ENCODE data around the gene NR1D1.
A peak's percentile ranks its signal among the peaks of the same experiment; 100 is the strongest.

The NR1D1 gene

GRCh38 chr17:40089077-40089895, 11.1 kb downstream of the NR1D1 start:
- Histone ChIP-seq H3K4me1 (ENCODE audit: control insufficient read depth in 2 of 2, insufficient read depth in 2 of 2, low read length in 2 of 2) (no peaks in the 10 kb centered on the region), H3K9me3 (ENCODE audit: control insufficient read depth in 2 of 2, low read length in 2 of 2) (no peaks in the 10 kb centered on the region), H3K36me3 (ENCODE audit: control insufficient read depth in 2 of 2, insufficient read depth in 2 of 2, low read length in 2 of 2) (peaks cover 53 to 63% of the 10 kb centered on the region in 2 donors), H3K27ac (ENCODE audit: low read depth in 2 of 2, low read length in 2 of 2) (no peak overlapping the region), H3K9ac (ENCODE audit: low read depth in 1 of 2, low read length in 2 of 2) (no peak overlapping the region), H3K27me3 (ENCODE audit: control insufficient read depth in 2 of 2, insufficient read depth in 2 of 2, low read length in 2 of 2) (no peaks in the 10 kb centered on the region), H3K4me3 (ENCODE audit: low read length in 2 of 2) (no peak overlapping the region)

GRCh38 chr17:40087903-40088718, 12.3 kb downstream of the NR1D1 start:
- Histone ChIP-seq H3K36me3 (ENCODE audit: control insufficient read depth in 2 of 2, insufficient read depth in 2 of 2, low read length in 2 of 2) (peaks cover 51 to 61% of the 10 kb centered on the region in 2 donors), H3K4me1 (ENCODE audit: control insufficient read depth in 2 of 2, insufficient read depth in 2 of 2, low read length in 2 of 2) (no peaks in the 10 kb centered on the region), H3K9me3 (ENCODE audit: control insufficient read depth in 2 of 2, low read length in 2 of 2) (no peaks in the 10 kb centered on the region), H3K27ac (ENCODE audit: low read depth in 2 of 2, low read length in 2 of 2) (no peak overlapping the region), H3K4me3 (ENCODE audit: low read length in 2 of 2) (no peak overlapping the region), H3K27me3 (ENCODE audit: control insufficient read depth in 2 of 2, insufficient read depth in 2 of 2, low read length in 2 of 2) (no peaks in the 10 kb centered on the region), H3K9ac (ENCODE audit: low read depth in 1 of 2, low read length in 2 of 2) (no peak overlapping the region)

- H3K27ac ChIP-seq (ENCODE audit: low read depth in 2 of 2, low read length in 2 of 2): no peak overlapping the region
- H3K4me1 ChIP-seq (ENCODE audit: control insufficient read depth in 2 of 2, insufficient read depth in 2 of 2, low read length in 2 of 2): no peaks in the 10 kb centered on the region
- H3K27me3 ChIP-seq (ENCODE audit: control insufficient read depth in 2 of 2, insufficient read depth in 2 of 2, low read length in 2 of 2): no peaks in the 10 kb centered on the region
- no peak overlapping the region for H3K4me3 ChIP-seq (ENCODE audit: low read length in 2 of 2)
- H3K9me3 ChIP-seq (ENCODE audit: control insufficient read depth in 2 of 2, low read length in 2 of 2): no peaks in the 10 kb centered on the region
- peaks cover 49 to 58% of the 10 kb centered on the region in 2 donors for H3K36me3 ChIP-seq (ENCODE audit: control insufficient read depth in 2 of 2, insufficient read depth in 2 of 2, low read length in 2 of 2)
- no peak overlapping the region for H3K9ac ChIP-seq (ENCODE audit: low read depth in 1 of 2, low read length in 2 of 2)
These were observed 13.2 kb downstream of the NR1D1 start for GRCh38 chr17:40087049-40087794.

GRCh38 chr17:40086150-40087044, 14.0 kb downstream of the NR1D1 start:
- Histone ChIP-seq H3K4me3 (ENCODE audit: low read length in 2 of 2) (no peak overlapping the region), H3K27me3 (ENCODE audit: control insufficient read depth in 2 of 2, insufficient read depth in 2 of 2, low read length in 2 of 2) (no peaks in the 10 kb centered on the region), H3K27ac (ENCODE audit: low read depth in 2 of 2, low read length in 2 of 2) (peak overlapping the region in 1 of 2 donors; percentile 9), H3K9ac (ENCODE audit: low read depth in 1 of 2, low read length in 2 of 2) (no peak overlapping the region), H3K9me3 (ENCODE audit: control insufficient read depth in 2 of 2, low read length in 2 of 2) (no peaks in the 10 kb centered on the region), H3K36me3 (ENCODE audit: control insufficient read depth in 2 of 2, insufficient read depth in 2 of 2, low read length in 2 of 2) (peaks cover 48 to 58% of the 10 kb centered on the region in 2 donors), H3K4me1 (ENCODE audit: control insufficient read depth in 2 of 2, insufficient read depth in 2 of 2, low read length in 2 of 2) (no peaks in the 10 kb centered on the region)

- Histone ChIP-seq H3K4me1 (ENCODE audit: control insufficient read depth in 2 of 2, insufficient read depth in 2 of 2, low read length in 2 of 2) (no peaks in the 10 kb centered on the region), H3K9ac (ENCODE audit: low read depth in 1 of 2, low read length in 2 of 2) (no peak overlapping the region), H3K27ac (ENCODE audit: low read depth in 2 of 2, low read length in 2 of 2) (no peak overlapping the region), H3K36me3 (ENCODE audit: control insufficient read depth in 2 of 2, insufficient read depth in 2 of 2, low read length in 2 of 2) (peaks cover 45 to 55% of the 10 kb centered on the region in 2 donors), H3K9me3 (ENCODE audit: control insufficient read depth in 2 of 2, low read length in 2 of 2) (no peaks in the 10 kb centered on the region), H3K4me3 (ENCODE audit: low read length in 2 of 2) (no peak overlapping the region), H3K27me3 (ENCODE audit: control insufficient read depth in 2 of 2, insufficient read depth in 2 of 2, low read length in 2 of 2) (no peaks in the 10 kb centered on the region)
These were observed 15.9 kb downstream of the NR1D1 start for GRCh38 chr17:40084477-40084876.

- peaks cover 19 to 34% of the 10 kb centered on the region in 2 donors for H3K36me3 ChIP-seq (ENCODE audit: control insufficient read depth in 2 of 2, insufficient read depth in 2 of 2, low read length in 2 of 2)
- no peak overlapping the region for H3K9ac ChIP-seq (ENCODE audit: low read depth in 1 of 2, low read length in 2 of 2)
- H3K27ac ChIP-seq (ENCODE audit: low read depth in 2 of 2, low read length in 2 of 2): no peak overlapping the region
- no peaks in the 10 kb centered on the region for H3K9me3 ChIP-seq (ENCODE audit: control insufficient read depth in 2 of 2, low read length in 2 of 2)
- no peak overlapping the region for H3K4me3 ChIP-seq (ENCODE audit: low read length in 2 of 2)
- H3K4me1 ChIP-seq (ENCODE audit: control insufficient read depth in 2 of 2, insufficient read depth in 2 of 2, low read length in 2 of 2): peaks cover 22% of the 10 kb centered on the region in 2 donors
- H3K27me3 ChIP-seq (ENCODE audit: control insufficient read depth in 2 of 2, insufficient read depth in 2 of 2, low read length in 2 of 2): no peaks in the 10 kb centered on the region
These were observed 20.8 kb downstream of the NR1D1 start for GRCh38 chr17:40079545-40079944.

GRCh38 chr17:40076591-40076990, 23.8 kb downstream of the NR1D1 start:
- Histone ChIP-seq H3K9ac (ENCODE audit: low read depth in 1 of 2, low read length in 2 of 2) (peak overlapping the region in 1 of 2 donors; percentile 53), H3K27me3 (ENCODE audit: control insufficient read depth in 2 of 2, insufficient read depth in 2 of 2, low read length in 2 of 2) (no peaks in the 10 kb centered on the region), H3K36me3 (ENCODE audit: control insufficient read depth in 2 of 2, insufficient read depth in 2 of 2, low read length in 2 of 2) (peaks cover 9 to 22% of the 10 kb centered on the region in 2 donors), H3K9me3 (ENCODE audit: control insufficient read depth in 2 of 2, low read length in 2 of 2) (no peaks in the 10 kb centered on the region), H3K27ac (ENCODE audit: low read depth in 2 of 2, low read length in 2 of 2) (peak overlapping the region in 1 of 2 donors; percentile 98), H3K4me3 (ENCODE audit: low read length in 2 of 2) (no peak overlapping the region), H3K4me1 (ENCODE audit: control insufficient read depth in 2 of 2, insufficient read depth in 2 of 2, low read length in 2 of 2) (peaks cover 48 to 52% of the 10 kb centered on the region in 2 donors)

- H3K9me3 ChIP-seq (ENCODE audit: control insufficient read depth in 2 of 2, low read length in 2 of 2): no peaks in the 10 kb centered on the region
- H3K4me1 ChIP-seq (ENCODE audit: control insufficient read depth in 2 of 2, insufficient read depth in 2 of 2, low read length in 2 of 2): peaks cover 54 to 58% of the 10 kb centered on the region in 2 donors
- no peaks in the 10 kb centered on the region for H3K27me3 ChIP-seq (ENCODE audit: control insufficient read depth in 2 of 2, insufficient read depth in 2 of 2, low read length in 2 of 2)
- peak overlapping the region; percentile 96 to 98 for H3K27ac ChIP-seq (ENCODE audit: low read depth in 2 of 2, low read length in 2 of 2)
- peak overlapping the region; percentile 53 to 54 for H3K9ac ChIP-seq (ENCODE audit: low read depth in 1 of 2, low read length in 2 of 2)
- H3K36me3 ChIP-seq (ENCODE audit: control insufficient read depth in 2 of 2, insufficient read depth in 2 of 2, low read length in 2 of 2): peaks cover 9 to 22% of the 10 kb centered on the region in 2 donors
- H3K4me3 ChIP-seq (ENCODE audit: low read length in 2 of 2): peak overlapping the region in 1 of 2 donors; percentile 8
These were observed 24.4 kb downstream of the NR1D1 start for GRCh38 chr17:40075942-40076498.
